Measurements from ENCODE around the gene PARD3B.

DNA sequence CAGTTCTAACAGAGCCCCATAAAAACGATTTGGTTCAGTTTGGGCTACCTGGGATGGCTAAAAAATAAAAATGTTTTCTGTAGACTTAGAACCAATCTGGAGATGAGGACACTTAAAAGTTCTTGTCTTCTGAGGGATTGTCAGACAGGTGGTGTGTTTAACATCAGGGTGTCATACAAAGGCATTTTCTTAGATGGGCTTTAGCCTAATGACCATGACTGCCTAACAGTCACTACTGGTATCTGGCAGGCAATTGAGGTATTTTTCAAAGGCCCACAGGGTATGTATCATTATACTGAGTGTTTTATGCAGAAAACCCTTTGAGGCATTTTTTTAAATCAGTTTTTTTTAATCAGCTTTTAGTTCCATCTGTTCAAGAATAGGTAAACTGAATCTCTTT, 341.4 kb downstream of the PARD3B start:
- TF ChIP-seq, protein P1, sequence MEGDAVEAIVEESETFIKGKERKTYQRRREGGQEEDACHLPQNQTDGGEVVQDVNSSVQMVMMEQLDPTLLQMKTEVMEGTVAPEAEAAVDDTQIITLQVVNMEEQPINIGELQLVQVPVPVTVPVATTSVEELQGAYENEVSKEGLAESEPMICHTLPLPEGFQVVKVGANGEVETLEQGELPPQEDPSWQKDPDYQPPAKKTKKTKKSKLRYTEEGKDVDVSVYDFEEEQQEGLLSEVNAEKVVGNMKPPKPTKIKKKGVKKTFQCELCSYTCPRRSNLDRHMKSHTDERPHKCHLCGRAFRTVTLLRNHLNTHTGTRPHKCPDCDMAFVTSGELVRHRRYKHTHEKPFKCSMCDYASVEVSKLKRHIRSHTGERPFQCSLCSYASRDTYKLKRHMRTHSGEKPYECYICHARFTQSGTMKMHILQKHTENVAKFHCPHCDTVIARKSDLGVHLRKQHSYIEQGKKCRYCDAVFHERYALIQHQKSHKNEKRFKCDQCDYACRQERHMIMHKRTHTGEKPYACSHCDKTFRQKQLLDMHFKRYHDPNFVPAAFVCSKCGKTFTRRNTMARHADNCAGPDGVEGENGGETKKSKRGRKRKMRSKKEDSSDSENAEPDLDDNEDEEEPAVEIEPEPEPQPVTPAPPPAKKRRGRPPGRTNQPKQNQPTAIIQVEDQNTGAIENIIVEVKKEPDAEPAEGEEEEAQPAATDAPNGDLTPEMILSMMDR (conservative IDR thresholded peaks at IDR 0.05; ENCODE audit: low read depth in 2 of 2), result no peak
- TF ChIP-seq POLR2AphosphoS5 (IDR thresholded peaks at IDR 0.05; ENCODE audit: low read depth), result no peak
- no peak for TF ChIP-seq EZH2 (IDR thresholded peaks at IDR 0.05; ENCODE audit: low read depth, unreplicated experiment)
- TF ChIP-seq, protein P2, sequence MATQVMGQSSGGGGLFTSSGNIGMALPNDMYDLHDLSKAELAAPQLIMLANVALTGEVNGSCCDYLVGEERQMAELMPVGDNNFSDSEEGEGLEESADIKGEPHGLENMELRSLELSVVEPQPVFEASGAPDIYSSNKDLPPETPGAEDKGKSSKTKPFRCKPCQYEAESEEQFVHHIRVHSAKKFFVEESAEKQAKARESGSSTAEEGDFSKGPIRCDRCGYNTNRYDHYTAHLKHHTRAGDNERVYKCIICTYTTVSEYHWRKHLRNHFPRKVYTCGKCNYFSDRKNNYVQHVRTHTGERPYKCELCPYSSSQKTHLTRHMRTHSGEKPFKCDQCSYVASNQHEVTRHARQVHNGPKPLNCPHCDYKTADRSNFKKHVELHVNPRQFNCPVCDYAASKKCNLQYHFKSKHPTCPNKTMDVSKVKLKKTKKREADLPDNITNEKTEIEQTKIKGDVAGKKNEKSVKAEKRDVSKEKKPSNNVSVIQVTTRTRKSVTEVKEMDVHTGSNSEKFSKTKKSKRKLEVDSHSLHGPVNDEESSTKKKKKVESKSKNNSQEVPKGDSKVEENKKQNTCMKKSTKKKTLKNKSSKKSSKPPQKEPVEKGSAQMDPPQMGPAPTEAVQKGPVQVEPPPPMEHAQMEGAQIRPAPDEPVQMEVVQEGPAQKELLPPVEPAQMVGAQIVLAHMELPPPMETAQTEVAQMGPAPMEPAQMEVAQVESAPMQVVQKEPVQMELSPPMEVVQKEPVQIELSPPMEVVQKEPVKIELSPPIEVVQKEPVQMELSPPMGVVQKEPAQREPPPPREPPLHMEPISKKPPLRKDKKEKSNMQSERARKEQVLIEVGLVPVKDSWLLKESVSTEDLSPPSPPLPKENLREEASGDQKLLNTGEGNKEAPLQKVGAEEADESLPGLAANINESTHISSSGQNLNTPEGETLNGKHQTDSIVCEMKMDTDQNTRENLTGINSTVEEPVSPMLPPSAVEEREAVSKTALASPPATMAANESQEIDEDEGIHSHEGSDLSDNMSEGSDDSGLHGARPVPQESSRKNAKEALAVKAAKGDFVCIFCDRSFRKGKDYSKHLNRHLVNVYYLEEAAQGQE (IDR thresholded peaks at IDR 0.05; ENCODE audit: unreplicated experiment), result no peak
- no peak for TF ChIP-seq EZH2phosphoT487 (IDR thresholded peaks at IDR 0.05; ENCODE audit: unreplicated experiment)
- TF ChIP-seq JUNB (IDR thresholded peaks at IDR 0.05; ENCODE audit: unreplicated experiment), result no peak
- no peak for TF ChIP-seq ZNF331 (CRISPR knock-in tag; IDR thresholded peaks at IDR 0.05; ENCODE audit: low read depth)
- TF ChIP-seq CREB1 (CRISPR knock-in tag; IDR thresholded peaks at IDR 0.05; ENCODE audit: low read depth), result no peak
- TF ChIP-seq, protein P3, sequence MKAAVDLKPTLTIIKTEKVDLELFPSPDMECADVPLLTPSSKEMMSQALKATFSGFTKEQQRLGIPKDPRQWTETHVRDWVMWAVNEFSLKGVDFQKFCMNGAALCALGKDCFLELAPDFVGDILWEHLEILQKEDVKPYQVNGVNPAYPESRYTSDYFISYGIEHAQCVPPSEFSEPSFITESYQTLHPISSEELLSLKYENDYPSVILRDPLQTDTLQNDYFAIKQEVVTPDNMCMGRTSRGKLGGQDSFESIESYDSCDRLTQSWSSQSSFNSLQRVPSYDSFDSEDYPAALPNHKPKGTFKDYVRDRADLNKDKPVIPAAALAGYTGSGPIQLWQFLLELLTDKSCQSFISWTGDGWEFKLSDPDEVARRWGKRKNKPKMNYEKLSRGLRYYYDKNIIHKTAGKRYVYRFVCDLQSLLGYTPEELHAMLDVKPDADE (IDR thresholded peaks at IDR 0.05), result no peak
- no peak for TF ChIP-seq STAT1 (IDR thresholded peaks at IDR 0.05; ENCODE audit: unreplicated experiment)
- TF ChIP-seq ZNF114 (CRISPR knock-in tag; IDR thresholded peaks at IDR 0.05), result no peak
- no peak for TF ChIP-seq NANOG (IDR thresholded peaks at IDR 0.05; ENCODE audit: borderline replicate concordance)
- TF ChIP-seq, protein P4, sequence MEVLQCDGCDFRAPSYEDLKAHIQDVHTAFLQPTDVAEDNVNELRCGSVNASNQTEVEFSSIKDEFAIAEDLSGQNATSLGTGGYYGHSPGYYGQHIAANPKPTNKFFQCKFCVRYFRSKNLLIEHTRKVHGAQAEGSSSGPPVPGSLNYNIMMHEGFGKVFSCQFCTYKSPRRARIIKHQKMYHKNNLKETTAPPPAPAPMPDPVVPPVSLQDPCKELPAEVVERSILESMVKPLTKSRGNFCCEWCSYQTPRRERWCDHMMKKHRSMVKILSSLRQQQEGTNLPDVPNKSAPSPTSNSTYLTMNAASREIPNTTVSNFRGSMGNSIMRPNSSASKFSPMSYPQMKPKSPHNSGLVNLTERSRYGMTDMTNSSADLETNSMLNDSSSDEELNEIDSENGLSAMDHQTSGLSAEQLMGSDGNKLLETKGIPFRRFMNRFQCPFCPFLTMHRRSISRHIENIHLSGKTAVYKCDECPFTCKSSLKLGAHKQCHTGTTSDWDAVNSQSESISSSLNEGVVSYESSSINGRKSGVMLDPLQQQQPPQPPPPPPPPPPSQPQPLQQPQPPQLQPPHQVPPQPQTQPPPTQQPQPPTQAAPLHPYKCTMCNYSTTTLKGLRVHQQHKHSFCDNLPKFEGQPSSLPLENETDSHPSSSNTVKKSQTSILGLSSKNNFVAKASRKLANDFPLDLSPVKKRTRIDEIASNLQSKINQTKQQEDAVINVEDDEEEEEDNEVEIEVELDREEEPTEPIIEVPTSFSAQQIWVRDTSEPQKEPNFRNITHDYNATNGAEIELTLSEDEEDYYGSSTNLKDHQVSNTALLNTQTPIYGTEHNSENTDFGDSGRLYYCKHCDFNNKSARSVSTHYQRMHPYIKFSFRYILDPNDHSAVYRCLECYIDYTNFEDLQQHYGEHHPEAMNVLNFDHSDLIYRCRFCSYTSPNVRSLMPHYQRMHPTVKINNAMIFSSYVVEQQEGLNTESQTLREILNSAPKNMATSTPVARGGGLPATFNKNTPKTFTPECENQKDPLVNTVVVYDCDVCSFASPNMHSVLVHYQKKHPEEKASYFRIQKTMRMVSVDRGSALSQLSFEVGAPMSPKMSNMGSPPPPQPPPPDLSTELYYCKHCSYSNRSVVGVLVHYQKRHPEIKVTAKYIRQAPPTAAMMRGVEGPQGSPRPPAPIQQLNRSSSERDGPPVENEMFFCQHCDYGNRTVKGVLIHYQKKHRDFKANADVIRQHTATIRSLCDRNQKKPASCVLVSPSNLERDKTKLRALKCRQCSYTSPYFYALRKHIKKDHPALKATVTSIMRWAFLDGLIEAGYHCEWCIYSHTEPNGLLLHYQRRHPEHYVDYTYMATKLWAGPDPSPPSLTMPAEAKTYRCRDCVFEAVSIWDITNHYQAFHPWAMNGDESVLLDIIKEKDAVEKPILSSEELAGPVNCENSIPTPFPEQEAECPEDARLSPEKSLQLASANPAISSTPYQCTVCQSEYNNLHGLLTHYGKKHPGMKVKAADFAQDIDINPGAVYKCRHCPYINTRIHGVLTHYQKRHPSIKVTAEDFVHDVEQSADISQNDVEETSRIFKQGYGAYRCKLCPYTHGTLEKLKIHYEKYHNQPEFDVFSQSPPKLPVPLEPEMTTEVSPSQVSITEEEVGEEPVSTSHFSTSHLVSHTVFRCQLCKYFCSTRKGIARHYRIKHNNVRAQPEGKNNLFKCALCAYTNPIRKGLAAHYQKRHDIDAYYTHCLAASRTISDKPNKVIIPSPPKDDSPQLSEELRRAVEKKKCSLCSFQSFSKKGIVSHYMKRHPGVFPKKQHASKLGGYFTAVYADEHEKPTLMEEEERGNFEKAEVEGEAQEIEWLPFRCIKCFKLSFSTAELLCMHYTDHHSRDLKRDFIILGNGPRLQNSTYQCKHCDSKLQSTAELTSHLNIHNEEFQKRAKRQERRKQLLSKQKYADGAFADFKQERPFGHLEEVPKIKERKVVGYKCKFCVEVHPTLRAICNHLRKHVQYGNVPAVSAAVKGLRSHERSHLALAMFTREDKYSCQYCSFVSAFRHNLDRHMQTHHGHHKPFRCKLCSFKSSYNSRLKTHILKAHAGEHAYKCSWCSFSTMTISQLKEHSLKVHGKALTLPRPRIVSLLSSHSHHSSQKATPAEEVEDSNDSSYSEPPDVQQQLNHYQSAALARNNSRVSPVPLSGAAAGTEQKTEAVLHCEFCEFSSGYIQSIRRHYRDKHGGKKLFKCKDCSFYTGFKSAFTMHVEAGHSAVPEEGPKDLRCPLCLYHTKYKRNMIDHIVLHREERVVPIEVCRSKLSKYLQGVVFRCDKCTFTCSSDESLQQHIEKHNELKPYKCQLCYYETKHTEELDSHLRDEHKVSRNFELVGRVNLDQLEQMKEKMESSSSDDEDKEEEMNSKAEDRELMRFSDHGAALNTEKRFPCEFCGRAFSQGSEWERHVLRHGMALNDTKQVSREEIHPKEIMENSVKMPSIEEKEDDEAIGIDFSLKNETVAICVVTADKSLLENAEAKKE (CRISPR knock-in tag; IDR thresholded peaks at IDR 0.05), result no peak
